CD1c-positive myeloid dendritic cell (primary cell): ENCODE measurements around the gene PNPLA3.

Experiments
- DNase-seq: peaks from one replicate; pipeline ENCODE4 v3.0.0-alpha.2; 2016; ENCODE audit errors: extremely low spot score

PNPLA3 gene

GRCh38 chr22:43957871-43958270 lies 34.3 kb downstream of the PNPLA3 start:
- DNase-seq: no peak

GRCh38 chr22:43964314-43964857 lies 40.8 kb downstream of the PNPLA3 start:
- DNase-seq: no peak

DNA sequence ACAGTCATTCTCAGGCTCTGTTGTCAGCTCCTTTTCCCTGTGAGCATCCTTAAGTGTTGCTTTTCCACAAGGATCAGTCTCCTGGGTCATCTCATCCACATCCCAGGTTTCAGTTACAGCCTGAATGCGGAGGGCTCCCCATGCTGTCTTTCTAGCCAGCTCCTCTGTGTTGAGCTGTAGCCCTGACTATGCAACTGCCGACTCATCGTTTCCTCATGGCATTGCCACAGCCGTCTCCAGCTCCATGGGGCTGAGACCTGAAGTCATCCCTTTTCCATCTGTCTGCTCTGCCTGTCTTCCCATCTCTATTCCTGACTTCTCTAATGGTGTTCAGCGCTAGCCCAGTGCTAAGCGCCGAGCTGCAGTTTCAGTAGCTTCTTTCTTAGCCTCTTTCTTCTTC lies 43.5 kb downstream of the PNPLA3 start:
- no peak for DNase-seq

DNA sequence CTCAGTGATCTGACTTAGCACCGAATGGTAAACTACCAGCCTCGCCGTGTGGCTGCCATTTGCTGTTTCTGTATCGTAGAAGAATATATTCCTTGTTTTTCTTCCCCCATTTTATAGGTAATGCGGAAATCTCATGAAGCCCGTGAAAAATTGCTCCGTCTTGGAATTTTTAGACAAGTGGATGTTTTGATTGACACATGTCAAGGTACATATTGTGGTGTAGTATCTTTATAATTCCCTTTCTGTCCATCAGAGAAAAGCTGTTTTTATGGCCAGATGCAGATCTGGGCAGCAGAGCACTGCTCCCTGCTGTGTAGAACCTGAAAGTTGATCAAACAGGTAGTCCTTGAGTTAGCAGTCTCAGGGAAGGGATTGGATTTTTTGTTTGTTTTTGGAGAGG lies 45.0 kb downstream of the PNPLA3 start:
- DNase-seq: no peak

- no peak for DNase-seq
These were observed 45.6 kb downstream of the PNPLA3 start for GRCh38 chr22:43969021-43969878.

DNA sequence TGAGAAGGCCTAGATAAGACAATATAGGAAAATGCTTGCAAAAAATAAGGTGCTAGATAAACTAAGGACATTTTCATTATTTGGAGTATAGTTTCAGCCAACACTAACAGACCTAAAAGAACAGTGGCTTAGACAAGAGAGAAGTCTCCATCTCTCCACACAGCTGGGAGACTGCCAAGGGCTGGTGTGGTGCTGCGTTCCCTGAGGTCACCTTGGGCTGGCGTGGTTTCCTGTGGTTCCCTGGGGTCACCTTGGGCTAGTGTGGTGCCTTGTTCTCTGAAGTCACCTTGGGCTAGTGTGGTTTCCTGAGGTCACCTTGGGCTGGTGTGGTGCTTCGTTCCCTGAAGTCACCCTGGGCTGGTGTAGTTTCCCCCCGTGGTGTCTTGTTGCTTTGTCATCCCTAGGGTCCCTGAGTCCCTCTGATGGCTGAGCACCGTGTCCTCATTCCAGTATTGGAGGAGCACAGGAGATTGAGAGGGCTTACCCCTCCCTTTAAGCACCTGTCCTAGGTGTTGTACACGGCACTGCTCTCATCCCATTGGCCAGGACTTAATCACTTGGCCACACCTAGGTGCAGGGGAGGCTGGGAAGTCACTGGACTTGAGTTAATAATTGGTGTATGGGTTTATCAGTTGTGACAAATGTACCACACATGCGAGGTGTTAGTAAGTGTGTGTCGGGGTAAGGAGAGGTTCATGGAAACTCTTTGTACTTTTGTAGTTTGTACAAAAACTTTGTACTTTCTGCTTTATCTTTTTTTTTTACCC lies 46.6 kb downstream of the PNPLA3 start:
- no peak for DNase-seq

DNA sequence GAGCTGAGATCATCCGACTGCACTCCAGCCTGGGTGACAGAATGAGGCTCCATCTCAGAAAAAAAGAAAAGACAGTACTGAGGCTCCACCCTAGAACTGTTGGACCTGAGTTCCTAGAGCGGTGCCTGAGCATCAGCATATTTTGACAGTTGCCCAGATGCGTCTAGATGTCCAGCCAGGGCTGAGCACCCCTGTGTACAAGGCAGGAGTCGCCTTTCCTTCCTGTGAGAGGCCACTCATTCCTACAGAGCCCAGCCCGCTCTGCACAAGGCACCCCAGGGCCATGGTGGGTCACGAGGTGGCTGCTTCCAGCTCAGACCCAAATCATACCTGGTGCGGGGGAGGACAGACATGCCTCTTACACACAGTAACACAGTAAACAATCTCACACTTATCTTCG lies 47.5 kb downstream of the PNPLA3 start:
- DNase-seq: no peak

DNA sequence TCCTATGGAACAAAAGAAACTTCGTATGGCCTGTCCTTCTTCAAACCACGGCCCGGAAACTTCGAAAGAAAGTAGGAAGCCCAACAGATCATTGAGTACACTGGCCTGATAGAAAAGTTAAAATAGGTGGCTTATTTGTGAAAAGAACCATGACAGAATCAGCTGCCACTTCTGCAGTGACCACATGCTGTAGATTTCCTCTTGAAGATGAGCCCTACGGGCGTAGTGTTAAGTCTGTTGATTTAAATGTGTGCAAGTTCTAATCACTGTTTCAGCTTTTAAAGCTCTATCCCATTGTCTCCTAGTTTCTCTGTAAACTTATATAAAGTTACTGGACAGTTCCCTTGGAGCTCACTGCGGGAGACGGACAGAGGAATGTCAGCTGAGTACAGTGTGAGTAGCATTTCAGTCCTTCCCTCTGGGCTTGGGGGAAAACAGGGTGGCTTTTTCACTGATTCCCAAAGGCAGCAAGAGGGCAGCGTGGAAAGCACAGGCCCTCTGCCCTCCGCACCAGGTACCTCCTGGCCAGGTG lies 49.4 kb downstream of the PNPLA3 start:
- DNase-seq: no peak

DNA sequence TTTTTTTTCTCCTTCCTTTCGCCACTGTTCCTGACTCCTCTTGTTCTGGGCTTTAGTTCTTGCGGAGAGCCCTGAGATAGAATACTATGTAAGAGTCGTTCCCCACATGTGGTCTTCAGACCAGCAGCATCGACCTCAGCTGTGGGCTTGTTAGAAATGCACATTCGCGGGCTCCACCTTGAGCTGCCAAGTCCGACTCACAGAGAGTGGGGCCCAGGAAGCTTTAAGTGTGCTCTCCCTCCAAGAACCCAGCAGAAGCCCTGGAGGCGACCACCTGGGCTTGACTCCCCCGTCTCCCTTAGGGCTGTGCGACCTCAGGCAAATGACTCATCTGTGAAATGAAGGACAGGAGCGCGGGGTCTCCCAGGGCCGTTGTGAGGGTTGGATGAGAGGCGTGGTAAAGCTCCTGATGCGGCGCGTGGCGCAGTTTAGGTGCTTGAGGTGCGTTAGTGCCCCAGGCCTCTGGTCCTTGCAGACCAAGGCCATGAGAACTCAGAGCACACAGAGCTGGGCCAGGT lies 50.5 kb downstream of the PNPLA3 start:
- no peak for DNase-seq

DNA sequence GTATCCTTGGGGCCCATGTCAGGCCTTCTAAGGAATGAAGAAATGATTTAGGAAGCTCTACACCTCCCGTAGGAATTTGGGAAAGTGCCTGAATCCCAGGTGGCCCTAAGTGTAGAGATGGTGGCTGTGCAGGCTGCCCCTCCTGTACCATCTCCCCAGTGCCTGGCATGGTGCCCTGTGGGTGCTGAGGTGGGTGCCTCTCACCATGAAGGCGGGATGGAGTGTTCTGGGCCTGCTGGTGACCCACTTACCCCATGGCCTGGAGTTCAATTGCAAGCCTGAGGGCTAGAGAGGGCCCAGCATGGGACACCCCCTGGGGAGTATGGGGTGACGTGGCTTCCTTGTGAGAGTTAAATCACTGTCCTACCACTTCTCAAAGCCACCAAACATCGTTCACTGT lies 51.4 kb downstream of the PNPLA3 start:
- DNase-seq: no peak

DNA sequence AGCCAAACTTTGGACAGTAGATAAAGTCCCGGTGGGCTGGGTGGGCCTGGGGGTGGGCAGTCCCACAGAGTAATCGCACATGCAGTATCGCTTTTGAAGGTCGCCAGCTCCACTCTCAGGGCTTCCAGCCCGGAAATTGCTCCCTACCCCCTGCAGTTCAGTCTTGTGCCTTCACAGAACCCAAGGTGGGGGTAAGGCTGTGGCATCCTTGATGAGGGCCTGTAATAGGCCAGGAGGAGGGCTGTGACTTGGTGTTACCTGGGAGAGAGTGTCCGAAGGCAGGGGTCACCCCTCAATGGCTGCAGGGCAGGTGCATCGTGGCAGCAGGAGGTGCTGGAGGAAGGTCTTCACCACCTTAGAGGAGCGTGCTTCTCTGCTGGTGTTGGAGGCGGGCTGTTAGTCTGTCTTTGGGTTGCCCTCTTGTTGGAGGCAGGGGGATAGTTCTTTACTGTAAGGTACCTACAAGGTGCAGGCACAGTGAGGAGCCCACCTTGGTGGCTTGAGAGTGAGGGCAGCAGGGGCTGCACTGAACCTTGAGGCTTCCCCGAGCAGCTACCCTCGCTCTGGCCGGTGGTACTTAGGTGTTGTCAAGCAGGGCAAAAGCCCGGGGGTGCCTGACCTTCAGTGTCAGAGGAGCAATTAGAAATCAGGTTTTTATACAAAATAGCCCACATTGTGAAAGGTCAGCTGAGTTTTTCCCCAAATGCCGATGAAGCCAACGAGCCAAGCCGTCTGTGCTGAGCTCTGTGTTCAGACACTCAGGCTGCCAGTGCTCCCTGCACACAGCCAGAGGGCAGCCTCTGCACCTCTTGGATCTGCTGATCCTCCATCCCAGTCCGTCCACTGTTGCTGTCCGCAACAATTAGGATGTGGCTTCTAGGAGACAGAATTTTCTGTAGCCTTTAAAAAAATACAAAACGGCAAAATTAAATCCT lies 53.5 kb downstream of the PNPLA3 start:
- DNase-seq: no peak

GRCh38 chr22:43978558-43978957 lies 55.0 kb downstream of the PNPLA3 start:
- no peak for DNase-seq

DNA sequence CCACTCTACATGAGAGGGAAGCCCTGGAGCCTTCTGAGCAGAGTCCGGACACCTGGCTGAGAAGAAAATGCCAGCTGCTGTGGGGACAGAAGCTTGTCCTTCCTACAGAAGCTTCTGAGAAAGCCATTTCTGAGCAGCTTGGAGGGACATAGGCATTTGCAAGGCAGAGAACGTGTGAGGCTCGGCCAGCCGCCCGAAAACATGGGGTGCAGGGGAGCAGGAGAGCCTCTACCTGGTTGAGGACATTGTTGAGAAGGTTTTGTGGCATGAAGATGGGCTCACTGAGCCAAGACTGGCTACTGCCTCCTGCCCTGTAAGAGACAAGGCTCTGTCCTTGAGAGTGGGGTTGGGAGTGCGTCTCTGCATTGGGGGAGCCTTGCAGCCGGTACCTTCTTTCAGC lies 57.0 kb downstream of the PNPLA3 start:
- no peak for DNase-seq

- no peak for DNase-seq
These were observed 57.4 kb downstream of the PNPLA3 start for GRCh38 chr22:43980996-43981395.

DNA sequence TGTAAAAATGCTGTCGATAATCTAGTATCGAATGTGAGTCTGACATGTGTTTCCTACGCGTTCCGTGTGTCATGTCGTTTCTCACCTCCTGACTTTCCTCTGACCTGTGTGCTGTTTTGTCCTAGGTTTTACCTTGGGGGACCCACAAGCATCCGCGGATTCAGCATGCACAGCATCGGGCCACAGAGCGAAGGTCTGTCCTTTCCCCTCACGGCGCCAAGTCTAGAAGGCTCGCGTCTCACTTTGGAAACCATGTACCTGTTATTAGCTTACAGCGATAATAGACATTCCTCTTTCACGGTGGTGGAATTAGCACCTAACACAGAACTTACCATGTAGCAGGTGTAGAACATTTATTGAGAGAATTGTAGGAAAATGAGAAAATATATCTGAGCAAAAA lies 60.2 kb downstream of the PNPLA3 start:
- no peak for DNase-seq

DNA sequence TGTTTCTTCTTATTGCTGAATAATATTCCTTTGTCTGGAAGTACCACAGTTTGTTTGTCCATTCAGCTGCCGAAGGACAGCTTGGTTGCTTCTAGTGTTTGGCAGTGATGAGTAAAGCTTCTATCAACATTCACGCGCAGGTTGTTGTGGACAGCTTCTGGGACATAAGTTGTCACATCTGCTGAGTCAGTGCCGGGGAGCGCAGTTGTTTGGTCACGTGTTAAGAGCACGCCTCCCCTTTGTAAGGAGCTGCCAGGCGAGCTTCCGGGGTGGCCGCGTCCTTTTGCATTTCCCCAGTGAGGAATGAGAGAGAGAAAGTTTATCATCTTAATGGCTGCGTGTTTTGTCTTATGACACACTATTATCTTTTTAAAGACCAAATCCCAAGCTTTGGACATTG lies 61.9 kb downstream of the PNPLA3 start:
- DNase-seq: no peak

- no peak for DNase-seq
These were observed 64.7 kb downstream of the PNPLA3 start for GRCh38 chr22:43988116-43988820.

- DNase-seq: no peak
These were observed 65.4 kb downstream of the PNPLA3 start for GRCh38 chr22:43988960-43989359.

DNA sequence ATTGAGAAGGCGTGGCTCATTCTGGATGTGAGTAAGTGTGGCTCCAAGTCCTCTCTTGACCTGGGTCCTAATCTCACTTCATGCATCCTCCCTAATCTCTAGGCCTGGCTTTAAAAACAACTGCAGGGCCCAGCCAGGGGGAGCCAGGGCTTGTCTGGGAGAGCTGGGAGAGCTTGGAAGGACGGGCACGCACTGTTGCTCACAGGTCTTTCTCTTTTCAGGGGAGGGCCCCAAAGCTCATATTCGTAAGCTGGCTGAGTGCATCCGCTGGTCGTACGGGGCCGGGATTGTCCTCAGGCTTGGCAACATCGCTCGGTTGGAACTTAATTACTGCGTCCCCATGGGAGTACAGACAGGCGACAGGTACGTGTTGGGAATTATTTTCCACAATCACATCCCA lies 66.4 kb downstream of the PNPLA3 start:
- no peak for DNase-seq

GRCh38 chr22:43991316-43992020 lies 67.9 kb downstream of the PNPLA3 start:
- no peak for DNase-seq
